Mesendoderm (in vitro differentiated cells): ENCODE measurements around the gene SNAP47.

Source experiments
- DNase-seq: peaks from one replicate; pipeline ENCODE4 v3.0.0; 2013
- H2AK5ac ChIP-seq: 2 replicates; pipeline ENCODE4 v1.6.1; 2013; ENCODE audit warnings: low read length, inconsistent platforms
- H2BK120ac ChIP-seq: 2 replicates; pipeline ENCODE4 v1.6.1; 2013; ENCODE audit warnings: low read depth, mild to moderate bottlenecking, low read length, moderate library complexity, mixed read lengths
- H2BK15ac ChIP-seq: replicated peaks from 2 replicates; pipeline ENCODE4 v1.6.1; 2013; ENCODE audit warnings: low read depth, mild to moderate bottlenecking, moderate library complexity
- H2BK5ac ChIP-seq: 2 replicates; pipeline ENCODE4 v1.6.1; 2013; ENCODE audit warnings: low read length, inconsistent platforms
- H3K18ac ChIP-seq: 2 replicates; pipeline ENCODE4 v1.6.1; 2013; ENCODE audit warnings: mild to moderate bottlenecking, low read length, mixed read lengths
- H3K23ac ChIP-seq: one replicate; pipeline ENCODE4 v1.6.1; 2013; ENCODE audit warnings: low read length
- H3K27ac ChIP-seq: 2 replicates; pipeline ENCODE4 v1.5.1; 2013; ENCODE audit warnings: low read depth, mild to moderate bottlenecking, inconsistent platforms, low read length, moderate library complexity
- H3K27me3 ChIP-seq: 2 replicates; pipeline ENCODE4 v1.6.1; 2013; ENCODE audit warnings: low read length, control low read depth, mild to moderate bottlenecking, inconsistent platforms; ENCODE audit not compliant: insufficient read depth, poor library complexity
- H3K36me3 ChIP-seq: 2 replicates; pipeline ENCODE4 v1.6.1; 2013; ENCODE audit warnings: low read length, inconsistent platforms; ENCODE audit not compliant: control insufficient read depth, insufficient read depth
- H3K4ac ChIP-seq: one replicate; pipeline ENCODE4 v1.6.1; 2013; ENCODE audit warnings: low read depth, mild to moderate bottlenecking, low read length, moderate library complexity
- H3K4me1 ChIP-seq: 2 replicates; pipeline ENCODE4 v1.6.1; 2013; ENCODE audit warnings: low read depth, low read length, inconsistent platforms; ENCODE audit not compliant: control insufficient read depth
- H3K4me2 ChIP-seq: 2 replicates; pipeline ENCODE4 v1.6.1; 2013; ENCODE audit warnings: low read length
- H3K4me3 ChIP-seq: 2 replicates; pipeline ENCODE4 v1.5.1; 2013; ENCODE audit warnings: mild to moderate bottlenecking, low read length
- H3K56ac ChIP-seq: one replicate; pipeline ENCODE4 v1.6.1; 2013; ENCODE audit warnings: low read length
- H3K79me1 ChIP-seq: 2 replicates; pipeline ENCODE4 v1.6.1; 2013; ENCODE audit warnings: low read length, inconsistent platforms
- H3K79me2 ChIP-seq: 2 replicates; pipeline ENCODE4 v1.6.1; 2013; ENCODE audit warnings: mild to moderate bottlenecking, low read length; ENCODE audit not compliant: control insufficient read depth, insufficient read depth
- H3K9ac ChIP-seq: 2 replicates; pipeline ENCODE4 v1.6.1; 2013; ENCODE audit warnings: low read length, inconsistent platforms
- H4K5ac ChIP-seq: one replicate; pipeline ENCODE4 v1.6.1; 2013; ENCODE audit warnings: low read length
- H4K8ac ChIP-seq: one replicate; pipeline ENCODE4 v1.6.1; 2013; ENCODE audit warnings: low read depth, mild to moderate bottlenecking, control low read depth, low read length, moderate library complexity
- WGBS: extraction: QIAGEN DNeasy Blood & Tissue Kit; methylation state at CpG from one replicate; pipeline ENCODE4 v1.1.7; 2013; ENCODE audit warnings: low lambda C conversion rate, missing lambda C conversion rate; ENCODE audit not compliant: insufficient coverage; ENCODE audit errors: extremely low coverage; 5-methylcytosine and 5-hydroxymethylcytosine counted together

SNAP47 gene

DNA sequence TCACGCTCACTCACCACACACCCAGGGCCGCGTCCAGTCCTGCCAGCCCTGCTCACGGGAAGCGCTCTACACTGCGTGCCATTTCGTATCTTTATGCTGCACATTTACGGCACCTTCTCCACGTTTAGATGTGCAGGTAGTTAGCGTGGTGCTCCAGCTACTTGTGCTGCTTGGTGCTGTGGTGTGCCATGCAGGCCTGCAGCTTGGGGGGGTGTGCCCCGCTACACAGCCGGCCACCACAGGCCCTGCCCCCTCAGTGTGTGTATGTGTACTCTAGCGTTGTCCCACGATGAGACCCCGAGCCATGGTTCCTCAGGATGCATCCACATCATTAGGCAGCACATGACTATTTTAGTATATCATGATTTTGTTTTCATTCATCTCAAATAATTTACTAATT, 38.3 kb downstream of the SNAP47 start:
- Histone ChIP-seq H3K4me2 (no peak overlapping the region), H2BK5ac (no peak overlapping the region), H3K23ac (no peak overlapping the region), H3K79me2 (no peaks in the 10 kb centered on the region), H3K4me3 (no peak overlapping the region), H3K79me1 (no peaks in the 10 kb centered on the region), H3K27me3 (no peaks in the 10 kb centered on the region), H3K36me3 (no peaks in the 10 kb centered on the region), H4K5ac (no peak overlapping the region), H2BK120ac (no peak overlapping the region), H3K56ac (no peak overlapping the region), H2BK15ac (no peak overlapping the region), H3K4ac (no peak overlapping the region), H4K8ac (no peak overlapping the region), H3K18ac (no peak overlapping the region), H3K9ac (no peak overlapping the region), H2AK5ac (no peak overlapping the region), H3K27ac (no peak overlapping the region), H3K4me1 (no peaks in the 10 kb centered on the region)
- DNase-seq = no peak
- WGBS = no CpG with 5 or more reads among the region's 15 CpGs

DNA sequence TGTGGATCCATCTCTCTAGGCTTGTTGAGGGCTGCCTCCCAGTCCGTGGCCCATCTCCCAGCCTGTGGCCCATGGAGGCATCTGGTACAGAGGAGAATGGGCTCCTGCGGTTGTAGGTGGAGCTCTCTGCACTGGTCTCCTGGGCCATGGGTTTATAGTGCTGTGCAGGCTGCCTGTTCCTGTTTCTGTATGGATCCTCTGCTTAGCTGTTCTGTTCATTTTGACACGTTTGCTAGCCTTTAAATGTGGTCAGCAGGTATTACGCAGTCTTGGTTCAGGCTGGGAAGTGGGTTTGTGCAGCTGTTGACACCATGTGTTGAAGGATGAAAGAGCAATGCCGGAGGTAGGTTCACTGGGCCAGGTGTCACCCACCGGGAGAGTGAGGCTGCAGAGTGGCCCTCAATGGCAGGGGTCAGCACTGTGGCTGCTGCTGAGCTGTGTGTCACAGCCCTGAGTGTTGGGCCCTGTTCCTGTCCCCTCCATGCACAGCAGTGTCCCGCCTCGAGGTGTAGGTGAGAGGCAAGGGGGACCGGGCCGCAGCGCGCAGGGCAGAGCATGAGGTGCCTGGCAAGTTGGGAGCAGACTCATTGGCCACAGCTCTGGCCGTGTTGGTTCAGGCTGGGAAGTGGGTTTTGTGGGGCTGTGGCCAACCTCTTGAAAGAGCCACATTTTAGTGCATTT, 39.0 kb downstream of the SNAP47 start:
- Histone ChIP-seq H3K4me1 (no peaks in the 10 kb centered on the region), H3K4ac (no peak overlapping the region), H2BK5ac (no peak overlapping the region), H3K9ac (no peak overlapping the region), H3K27me3 (no peaks in the 10 kb centered on the region), H2BK15ac (no peak overlapping the region), H4K5ac (no peak overlapping the region), H3K36me3 (no peaks in the 10 kb centered on the region), H3K18ac (no peak overlapping the region), H2BK120ac (no peak overlapping the region), H3K27ac (no peak overlapping the region), H3K4me2 (no peak overlapping the region), H2AK5ac (no peak overlapping the region), H4K8ac (no peak overlapping the region), H3K79me1 (no peaks in the 10 kb centered on the region), H3K23ac (no peak overlapping the region), H3K4me3 (no peak overlapping the region), H3K56ac (no peak overlapping the region), H3K79me2 (no peaks in the 10 kb centered on the region)
- no peak for DNase-seq
- no CpG with 5 or more reads among the region's 13 CpGs for WGBS

DNA sequence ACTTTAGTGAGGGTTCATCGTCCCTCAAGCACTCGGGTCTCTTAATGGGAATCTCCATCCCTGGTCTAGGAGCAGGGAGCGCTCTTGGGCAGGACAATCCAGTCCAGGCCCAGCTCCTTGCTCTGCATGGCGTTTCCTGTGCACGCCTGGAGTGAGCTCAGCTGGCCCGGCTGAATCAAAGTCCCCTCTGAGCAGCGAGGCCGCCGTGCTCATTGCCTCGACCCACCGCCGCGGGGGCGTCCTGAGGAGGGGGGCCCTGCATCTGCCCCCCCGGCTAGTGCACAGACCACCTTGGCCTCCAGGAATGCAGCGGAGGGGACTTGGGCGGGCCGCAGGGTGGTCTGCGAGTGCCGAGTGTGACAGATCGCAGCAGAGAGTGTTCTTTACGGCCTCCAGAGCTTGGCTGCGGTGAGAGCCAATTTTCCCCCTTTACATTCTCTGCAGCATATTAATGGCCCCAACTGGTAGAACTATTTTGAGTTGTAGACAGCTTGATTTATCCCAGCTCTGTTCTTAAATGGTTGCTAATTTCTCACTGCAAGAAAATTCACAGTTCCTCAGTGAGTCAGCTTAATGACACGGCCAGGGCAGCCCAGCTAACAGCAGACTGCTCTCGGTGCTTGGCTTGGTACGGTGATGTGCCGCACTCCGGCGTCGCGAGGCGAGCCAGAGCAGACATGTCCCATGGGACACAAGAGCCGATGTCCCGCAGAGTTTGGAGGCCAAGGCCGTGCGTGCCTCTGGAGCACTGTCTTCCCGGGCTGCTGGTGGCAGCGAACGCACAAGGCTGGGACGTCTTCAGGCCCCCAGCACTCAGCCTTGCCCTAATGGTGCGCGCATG, 39.8 kb downstream of the SNAP47 start:
- H2BK120ac ChIP-seq = no peak overlapping the region
- no peak overlapping the region for H3K4ac ChIP-seq
- H4K8ac ChIP-seq = no peak overlapping the region
- no peaks in the 10 kb centered on the region for H3K79me1 ChIP-seq
- no peak for DNase-seq
- no peaks in the 10 kb centered on the region for H3K36me3 ChIP-seq
- no peaks in the 10 kb centered on the region for H3K27me3 ChIP-seq
- H3K18ac ChIP-seq = no peak overlapping the region
- no peak overlapping the region for H3K4me3 ChIP-seq
- H3K79me2 ChIP-seq = no peaks in the 10 kb centered on the region
- H3K4me2 ChIP-seq = no peak overlapping the region
- H3K9ac ChIP-seq = no peak overlapping the region
- H2AK5ac ChIP-seq = no peak overlapping the region
- H3K27ac ChIP-seq = no peak overlapping the region
- no peak overlapping the region for H2BK15ac ChIP-seq
- H3K4me1 ChIP-seq = no peaks in the 10 kb centered on the region
- no CpG with 5 or more reads among the region's 42 CpGs for WGBS
- H3K56ac ChIP-seq = no peak overlapping the region
- no peak overlapping the region for H3K23ac ChIP-seq
- no peak overlapping the region for H4K5ac ChIP-seq
- no peak overlapping the region for H2BK5ac ChIP-seq

DNA sequence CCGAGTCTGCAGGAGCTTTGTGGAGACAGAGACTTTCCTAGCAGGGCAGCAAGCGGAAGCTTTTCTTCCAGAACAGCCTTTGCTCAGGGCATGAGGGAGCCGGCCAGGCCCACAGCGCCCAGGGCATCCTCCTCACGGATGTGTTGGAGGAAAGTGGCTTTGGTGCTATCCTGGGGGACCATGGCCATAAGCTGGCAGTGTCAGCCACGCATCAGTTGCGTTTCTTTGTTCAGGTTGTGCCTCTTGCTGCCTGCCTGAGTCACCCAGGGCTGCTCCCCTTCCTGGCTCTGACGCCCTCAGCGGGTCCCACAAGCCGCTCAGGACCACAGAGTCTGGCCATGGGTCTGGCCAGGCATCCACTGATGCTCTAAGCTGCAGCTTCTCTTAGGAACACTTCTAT, 40.6 kb downstream of the SNAP47 start:
- no peak overlapping the region for H2BK5ac ChIP-seq
- H3K27me3 ChIP-seq = no peaks in the 10 kb centered on the region
- no CpG with 5 or more reads among the region's 10 CpGs for WGBS
- H3K36me3 ChIP-seq = no peaks in the 10 kb centered on the region
- H3K9ac ChIP-seq = no peak overlapping the region
- H3K56ac ChIP-seq = no peak overlapping the region
- no peaks in the 10 kb centered on the region for H3K4me1 ChIP-seq
- no peak overlapping the region for H4K5ac ChIP-seq
- no peak overlapping the region for H4K8ac ChIP-seq
- no peak overlapping the region for H3K27ac ChIP-seq
- no peak overlapping the region for H3K18ac ChIP-seq
- H3K4me3 ChIP-seq = no peak overlapping the region
- H3K23ac ChIP-seq = no peak overlapping the region
- no peak overlapping the region for H3K4ac ChIP-seq
- no peaks in the 10 kb centered on the region for H3K79me1 ChIP-seq
- DNase-seq = no peak
- H2AK5ac ChIP-seq = no peak overlapping the region
- H2BK120ac ChIP-seq = no peak overlapping the region
- H2BK15ac ChIP-seq = no peak overlapping the region
- H3K79me2 ChIP-seq = no peaks in the 10 kb centered on the region
- no peak overlapping the region for H3K4me2 ChIP-seq

DNA sequence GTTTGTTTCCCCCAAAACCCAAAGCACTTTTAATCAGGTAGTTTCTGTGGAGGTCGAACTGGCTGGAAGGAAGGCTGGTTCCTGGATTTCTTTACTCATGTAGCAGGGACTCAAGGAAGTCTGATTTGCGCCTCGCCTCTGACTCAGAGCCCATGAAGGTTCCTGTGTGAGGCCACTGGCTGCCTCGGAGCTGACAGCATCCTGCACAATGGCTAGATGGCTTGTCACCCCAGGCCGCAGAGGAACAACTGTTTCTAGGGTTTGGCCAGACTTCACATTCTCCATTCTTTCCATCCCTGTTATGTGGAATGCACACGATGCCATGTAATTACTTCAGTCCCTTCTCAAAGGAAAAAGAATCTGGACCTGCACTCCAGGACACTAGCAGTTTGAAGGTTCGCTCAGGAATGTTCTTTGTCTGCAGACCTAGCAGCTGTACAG, 41.1 kb downstream of the SNAP47 start:
- Histone ChIP-seq H3K79me1 (no peaks in the 10 kb centered on the region), H3K79me2 (no peaks in the 10 kb centered on the region), H3K18ac (no peak overlapping the region), H3K56ac (no peak overlapping the region), H3K27ac (no peak overlapping the region), H2BK5ac (no peak overlapping the region), H3K23ac (no peak overlapping the region), H3K4me2 (no peak overlapping the region), H3K36me3 (no peaks in the 10 kb centered on the region), H2BK15ac (no peak overlapping the region), H3K4ac (no peak overlapping the region), H2AK5ac (no peak overlapping the region), H3K4me1 (no peaks in the 10 kb centered on the region), H4K8ac (no peak overlapping the region), H3K9ac (no peak overlapping the region), H3K27me3 (no peaks in the 10 kb centered on the region), H2BK120ac (no peak overlapping the region), H4K5ac (no peak overlapping the region), H3K4me3 (no peak overlapping the region)
- DNase-seq = no peak
- no CpG with 5 or more reads among the region's 7 CpGs for WGBS
